Measurements from ENCODE around the gene ZNF394.

GRCh38 chr7:99543916-99544315 is 43.8 kb upstream of the ZNF394 start:
- TF ChIP-seq CTCF (IDR thresholded peaks at IDR 0.05) (no peak), RCOR1 (IDR thresholded peaks at IDR 0.05; ENCODE audit: low read length) (no peak), POLR2AphosphoS5 (IDR thresholded peaks at IDR 0.05; ENCODE audit: low read depth, low read length) (no peak), NFIC (IDR thresholded peaks at IDR 0.05; ENCODE audit: borderline replicate concordance) (no peak), SMC3 (IDR thresholded peaks at IDR 0.05; ENCODE audit: low read depth, low read length) (no peak), YY1 (IDR thresholded peaks at IDR 0.05; ENCODE audit: low read depth) (no peak), REST (IDR thresholded peaks at IDR 0.05; ENCODE audit: low read depth, low read length) (no peak), MXI1 (IDR thresholded peaks at IDR 0.05; ENCODE audit: low read depth, low read length) (no peak), EP300 (IDR thresholded peaks at IDR 0.05; ENCODE audit: borderline replicate concordance in 1 of 2, low read depth in 1 of 2, low read length in 1 of 2) (no peak), FOXJ3 (CRISPR knock-in tag; IDR thresholded peaks at IDR 0.05) (no peak), MEF2A (IDR thresholded peaks at IDR 0.05; ENCODE audit: borderline replicate concordance, low read depth) (no peak)
